ENCODE data around the gene EEFSEC. TPM values are rescaled to one million over a fixed set of nuclear protein-coding genes. Genes with fewer than 3 reads are reported as not detected.

The EEFSEC gene
- polyA plus RNA-seq, 1 donor from 2014 or later = 4.6 TPM

GRCh38 chr3:128180436-128180835, 27.2 kb downstream of the EEFSEC start:
- Histone ChIP-seq H3K4me3 (ENCODE audit: low read length) (no peak overlapping the region), H3K4me2 (ENCODE audit: low read length) (no peak overlapping the region), H3K27me3 (ENCODE audit: insufficient read depth, low read depth, low read length) (no peaks in the 10 kb centered on the region), H4K20me1 (ENCODE audit: insufficient read depth) (no peaks in the 10 kb centered on the region), H2AFZ (ENCODE audit: low read depth, low read length) (no peak overlapping the region), H3F3A (ENCODE audit: insufficient read depth, low read length, poor library complexity, severe bottlenecking) (no peaks in the 10 kb centered on the region), H3K27ac (ENCODE audit: low read length) (no peak overlapping the region), H3K9me3 (ENCODE audit: low read length) (no peaks in the 10 kb centered on the region), H3K9ac (ENCODE audit: low read length) (no peak overlapping the region), H3K79me2 (replicated peaks; ENCODE audit: insufficient read depth, low read length) (no peaks in the 10 kb centered on the region), H3K9me2 (ENCODE audit: insufficient read depth, low read length) (no peaks in the 10 kb centered on the region), H3K36me3 (ENCODE audit: insufficient read depth, low read length) (no peaks in the 10 kb centered on the region)
- no peak for TF ChIP-seq TAF1 (IDR thresholded peaks at IDR 0.05; ENCODE audit: low read depth)
- no peak for TF ChIP-seq REST (IDR thresholded peaks at IDR 0.05; ENCODE audit: borderline replicate concordance)
- TF ChIP-seq EZH2 (IDR thresholded peaks at IDR 0.05; ENCODE audit: borderline replicate concordance, insufficient read depth, low read length, poor library complexity, severe bottlenecking) = no peak
- TF ChIP-seq POLR2AphosphoS5 (IDR thresholded peaks at IDR 0.05) = no peak
- TF ChIP-seq RAD21 (conservative IDR thresholded peaks at IDR 0.05) = no peak
- TF ChIP-seq EP300 (conservative IDR thresholded peaks at IDR 0.05; ENCODE audit: poor library complexity, severe bottlenecking) = no peak
- no peak for TF ChIP-seq CTCF (IDR thresholded peaks at IDR 0.05; ENCODE audit: poor library complexity, severe bottlenecking)
- no peak for TF ChIP-seq SMC3 (conservative IDR thresholded peaks at IDR 0.05; ENCODE audit: poor library complexity)
- TF ChIP-seq MXI1 (conservative IDR thresholded peaks at IDR 0.05; ENCODE audit: poor library complexity, severe bottlenecking) = no peak

DNA sequence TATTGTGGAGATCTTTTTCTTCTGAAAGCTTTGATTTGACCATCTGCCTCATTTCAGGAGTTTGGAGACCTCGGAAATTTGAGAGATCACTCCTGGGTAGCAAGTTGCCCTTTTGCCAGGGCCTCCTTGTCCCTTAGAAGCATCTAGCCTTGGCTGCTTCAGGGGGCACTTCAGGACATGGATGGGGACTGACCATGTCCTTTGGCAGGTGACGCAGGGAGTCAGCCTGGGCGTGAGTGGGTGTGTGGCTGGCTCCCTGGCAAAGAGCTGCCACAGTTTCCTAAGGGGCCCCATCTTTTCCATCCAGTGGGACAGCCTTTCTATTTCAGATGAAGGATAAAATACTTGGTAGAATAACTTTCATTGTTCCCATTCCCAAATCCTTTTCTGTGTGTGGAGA, 27.6 kb downstream of the EEFSEC start:
- Histone ChIP-seq H4K20me1 (ENCODE audit: insufficient read depth) (no peaks in the 10 kb centered on the region), H3K4me3 (ENCODE audit: low read length) (no peak overlapping the region), H3K27me3 (ENCODE audit: insufficient read depth, low read depth, low read length) (no peaks in the 10 kb centered on the region), H3K9me3 (ENCODE audit: low read length) (no peaks in the 10 kb centered on the region), H2AFZ (ENCODE audit: low read depth, low read length) (no peak overlapping the region), H3K4me2 (ENCODE audit: low read length) (no peak overlapping the region), H3K36me3 (ENCODE audit: insufficient read depth, low read length) (no peaks in the 10 kb centered on the region), H3K79me2 (replicated peaks; ENCODE audit: insufficient read depth, low read length) (no peaks in the 10 kb centered on the region), H3K9ac (ENCODE audit: low read length) (no peak overlapping the region), H3K9me2 (ENCODE audit: insufficient read depth, low read length) (no peaks in the 10 kb centered on the region), H3F3A (ENCODE audit: insufficient read depth, low read length, poor library complexity, severe bottlenecking) (no peaks in the 10 kb centered on the region), H3K27ac (ENCODE audit: low read length) (no peak overlapping the region)
- TF ChIP-seq POLR2AphosphoS5 (IDR thresholded peaks at IDR 0.05) (no peak), RAD21 (conservative IDR thresholded peaks at IDR 0.05) (no peak), SMC3 (conservative IDR thresholded peaks at IDR 0.05; ENCODE audit: poor library complexity) (no peak), TAF1 (IDR thresholded peaks at IDR 0.05; ENCODE audit: low read depth) (no peak), EP300 (conservative IDR thresholded peaks at IDR 0.05; ENCODE audit: poor library complexity, severe bottlenecking) (no peak), EZH2 (IDR thresholded peaks at IDR 0.05; ENCODE audit: borderline replicate concordance, insufficient read depth, low read length, poor library complexity, severe bottlenecking) (no peak), CTCF (IDR thresholded peaks at IDR 0.05; ENCODE audit: poor library complexity, severe bottlenecking) (no peak), MXI1 (conservative IDR thresholded peaks at IDR 0.05; ENCODE audit: poor library complexity, severe bottlenecking) (no peak), REST (IDR thresholded peaks at IDR 0.05; ENCODE audit: borderline replicate concordance) (no peak)

Data from neural cell (in vitro differentiated cells).